Parathyroid adenoma (tissue), 2 donors: ENCODE measurements around the gene TOGARAM1.

ENCODE experiments used
- H2AFZ ChIP-seq: fragments of 300-600 bp; sonication (generic); one replicate; pipeline ENCODE4 v1.7.0; 2017; ENCODE audit warnings: antibody characterized with exemption, mild to moderate bottlenecking
- H3K27ac ChIP-seq: fragments of 300-600 bp; sonication (generic); one replicate; pipeline ENCODE4 v1.7.0; 2017
- H3K27me3 ChIP-seq: fragments of 300-600 bp; sonication (generic); one replicate; pipeline ENCODE4 v1.7.0; 2017; ENCODE audit warnings: low read length; ENCODE audit not compliant: control insufficient read depth, insufficient read depth
- H3K36me3 ChIP-seq: fragments of 300-600 bp; sonication (generic); one replicate; pipeline ENCODE4 v1.7.0; 2017; ENCODE audit warnings: low read length; ENCODE audit not compliant: control insufficient read depth, insufficient read depth
- H3K4me1 ChIP-seq: fragments of 300-600 bp; sonication (generic); one replicate; pipeline ENCODE4 v1.7.0; 2017; ENCODE audit warnings: control low read depth
- H3K4me2 ChIP-seq: fragments of 300-600 bp; sonication (generic); one replicate; pipeline ENCODE4 v1.7.0; 2017; ENCODE audit warnings: low read length
- H3K4me3 ChIP-seq: fragments of 300-600 bp; sonication (generic); one replicate; pipeline ENCODE4 v1.7.0; 2017; ENCODE audit warnings: low read depth, low read length
- H3K79me2 ChIP-seq: fragments of 300-600 bp; sonication (generic); one replicate; pipeline ENCODE4 v1.7.0; 2017; ENCODE audit warnings: control low read depth
- H3K9ac ChIP-seq: fragments of 300-600 bp; sonication (generic); one replicate; pipeline ENCODE4 v1.7.0; 2017; ENCODE audit warnings: mild to moderate bottlenecking
- H3K9me3 ChIP-seq: fragments of 300-600 bp; sonication (generic); one replicate; pipeline ENCODE4 v1.7.0; 2017; ENCODE audit warnings: low read length; ENCODE audit not compliant: control insufficient read depth
- CTCF ChIP-seq: fragments of 300-600 bp; sonication (generic); IDR thresholded peaks from one replicate; pipeline ENCODE4 v1.7.0; 2017; ENCODE audit warnings: antibody characterized with exemption, mild to moderate bottlenecking
- donor health status: primary hyperparathyroidism.

The TOGARAM1 gene

GRCh38 chr14:45083617-45083975 lies 121.6 kb downstream of the TOGARAM1 start:
- no peak overlapping the region for H3K27ac ChIP-seq
- peak overlapping the region; percentile 93 for H3K4me2 ChIP-seq
- H3K4me1 ChIP-seq = peaks cover 3% of the 10 kb centered on the region
- H3K4me3 ChIP-seq = peak overlapping the region; percentile 93
- no peaks in the 10 kb centered on the region for H3K27me3 ChIP-seq
- no peaks in the 10 kb centered on the region for H3K36me3 ChIP-seq
- H3K9me3 ChIP-seq = no peaks in the 10 kb centered on the region
- no peak for TF ChIP-seq CTCF
- peak overlapping the region; percentile 94 for H2AFZ ChIP-seq
- no peak overlapping the region for H3K9ac ChIP-seq
- peaks cover 28% of the 10 kb centered on the region for H3K79me2 ChIP-seq

- H3K4me2 ChIP-seq = peak within 1 kb of the TSS; percentile 93
- TF ChIP-seq CTCF = no peak
- no peaks in the 10 kb centered on the region for H3K9me3 ChIP-seq
- peak within 1 kb of the TSS; percentile 70 for H3K27ac ChIP-seq
- H3K27me3 ChIP-seq = no peaks in the 10 kb centered on the region
- peaks cover 28% of the 10 kb centered on the region for H3K79me2 ChIP-seq
- H3K9ac ChIP-seq = peak within 1 kb of the TSS; percentile 48
- H3K4me1 ChIP-seq = peaks cover 3% of the 10 kb centered on the region
- H2AFZ ChIP-seq = peak within 1 kb of the TSS; percentile 94
- no peaks in the 10 kb centered on the region for H3K36me3 ChIP-seq
- H3K4me3 ChIP-seq = peak within 1 kb of the TSS; percentile 93
These were observed 122.2 kb downstream of the TOGARAM1 start, which contains the start of gene PRPF39 for GRCh38 chr14:45083976-45084722. PRPF39 (plus strand) TSS chr14:45084116; CDS start chr14:45095240, 11,124 bp downstream.

- Histone ChIP-seq H3K4me3 (peak overlapping the region; percentile 93), H3K36me3 (no peaks in the 10 kb centered on the region), H3K9me3 (no peaks in the 10 kb centered on the region), H3K9ac (no peak overlapping the region), H3K4me2 (peak overlapping the region; percentile 83), H3K79me2 (peaks cover 28% of the 10 kb centered on the region), H2AFZ (no peak overlapping the region), H3K27me3 (no peaks in the 10 kb centered on the region), H3K4me1 (peaks cover 3% of the 10 kb centered on the region), H3K27ac (no peak overlapping the region)
- TF ChIP-seq CTCF = no peak
These were observed 123.0 kb downstream of the TOGARAM1 start for GRCh38 chr14:45084946-45085346.

GRCh38 chr14:45089813-45090212 lies 127.8 kb downstream of the TOGARAM1 start:
- no peaks in the 10 kb centered on the region for H3K27me3 ChIP-seq
- H3K4me2 ChIP-seq = no peak overlapping the region
- H3K27ac ChIP-seq = no peak overlapping the region
- H3K9me3 ChIP-seq = no peaks in the 10 kb centered on the region
- no peak overlapping the region for H3K4me3 ChIP-seq
- H3K79me2 ChIP-seq = peaks cover 43% of the 10 kb centered on the region
- no peak overlapping the region for H3K9ac ChIP-seq
- H3K4me1 ChIP-seq = peaks cover 3% of the 10 kb centered on the region
- no peaks in the 10 kb centered on the region for H3K36me3 ChIP-seq
- no peak overlapping the region for H2AFZ ChIP-seq
- no peak for TF ChIP-seq CTCF

GRCh38 chr14:45091710-45092109 lies 129.7 kb downstream of the TOGARAM1 start:
- Histone ChIP-seq H3K4me2 (no peak overlapping the region), H3K36me3 (no peaks in the 10 kb centered on the region), H3K79me2 (peaks cover 30% of the 10 kb centered on the region), H3K9ac (no peak overlapping the region), H3K9me3 (no peaks in the 10 kb centered on the region), H2AFZ (no peak overlapping the region), H3K4me3 (no peak overlapping the region), H3K27me3 (no peaks in the 10 kb centered on the region), H3K4me1 (no peaks in the 10 kb centered on the region), H3K27ac (no peak overlapping the region)
- TF ChIP-seq CTCF = no peak
